Measurements from ENCODE around the gene SLC19A3. TPM values are rescaled to one million over a fixed set of nuclear protein-coding genes. Genes with fewer than 3 reads are reported as not detected.

The SLC19A3 gene
- total and polyA plus RNA-seq, 4 donors: 0.63 to 5.1 (median 1.9) TPM

GRCh38 chr2:227661025-227661649, 56.7 kb downstream of the SLC19A3 start:
- Histone ChIP-seq H3K27me3 (ENCODE audit: control insufficient read depth in 1 of 2, insufficient read depth in 2 of 2, low read length in 1 of 2) (peaks cover 0 to 1% of the 10 kb centered on the region in 2 donors), H3K9me3 (ENCODE audit: control insufficient read depth, low read length) (no peaks in the 10 kb centered on the region), H3K4me3 (ENCODE audit: low read length in 2 of 2) (no peak overlapping the region), H3K27ac (ENCODE audit: low read depth in 1 of 2, low read length in 2 of 2) (no peak overlapping the region), H3K36me3 (ENCODE audit: control insufficient read depth in 1 of 2, insufficient read depth in 2 of 2, low read length in 1 of 2) (no peaks in the 10 kb centered on the region), H3K4me1 (ENCODE audit: control insufficient read depth in 1 of 2, insufficient read depth in 2 of 2, low read length in 2 of 2) (no peaks in the 10 kb centered on the region)
- 48 to 53% methylated on average over 7 of the region's 7 CpGs for WGBS, 2 donors
- no peak for DNase-seq
- intact Hi-C loops (cut with DNase I): loop anchor here in 1 of 2 donors (5.0 to 10.0 kb wide), 2 partner anchors 226 to 256 kb away; no protein-coding TSS in a partner anchor
- ATAC-seq (ENCODE audit: low FRiP score): no peak

DNA sequence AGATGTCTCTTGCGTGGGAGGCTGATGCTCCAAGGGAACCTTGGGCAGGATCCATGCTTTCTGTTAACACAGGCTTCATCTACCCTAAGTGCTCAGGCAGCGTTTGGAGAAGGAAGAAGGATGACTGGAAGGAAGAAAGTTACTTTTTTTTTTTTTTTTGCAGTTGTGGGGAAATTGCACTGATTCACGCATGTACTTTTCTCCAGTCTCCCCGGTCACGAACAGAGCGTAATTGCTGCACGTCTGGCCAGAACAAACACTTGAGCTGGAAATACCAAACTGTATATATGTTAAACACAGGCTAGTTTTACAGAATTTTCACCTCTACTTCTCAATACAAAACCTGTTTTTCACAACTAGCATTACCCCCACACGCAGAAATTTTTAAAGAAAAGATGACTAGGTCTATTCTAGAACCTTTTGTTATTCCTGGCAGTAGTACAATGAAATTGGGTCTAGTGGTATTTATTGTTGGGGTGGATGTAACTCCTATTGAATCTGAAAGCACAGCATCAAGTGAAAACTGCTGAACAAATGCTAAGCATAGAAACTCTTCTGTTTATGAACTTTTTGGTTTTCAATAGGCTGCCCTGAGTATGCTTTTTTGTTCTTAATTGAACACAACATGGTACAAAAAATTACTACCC, 60.5 kb downstream of the SLC19A3 start:
- Histone ChIP-seq H3K36me3 (ENCODE audit: control insufficient read depth in 1 of 2, insufficient read depth in 2 of 2, low read length in 1 of 2) (no peaks in the 10 kb centered on the region), H3K4me1 (ENCODE audit: control insufficient read depth in 1 of 2, insufficient read depth in 2 of 2, low read length in 2 of 2) (no peaks in the 10 kb centered on the region), H3K27ac (ENCODE audit: low read depth in 1 of 2, low read length in 2 of 2) (no peak overlapping the region), H3K9me3 (ENCODE audit: control insufficient read depth, low read length) (no peaks in the 10 kb centered on the region), H3K27me3 (ENCODE audit: control insufficient read depth in 1 of 2, insufficient read depth in 2 of 2, low read length in 1 of 2) (no peaks in the 10 kb centered on the region), H3K4me3 (ENCODE audit: low read length in 2 of 2) (no peak overlapping the region)
- DNase-seq (no peak), ATAC-seq (ENCODE audit: low FRiP score) (no peak)
- 23 to 27% methylated on average over 8 of the region's 8 CpGs for WGBS, 2 donors
- intact Hi-C loops (cut with DNase I): loop anchor here in 1 of 2 donors (5.0 kb wide), 1 partner anchor 110 kb away; no protein-coding TSS in a partner anchor

DNA sequence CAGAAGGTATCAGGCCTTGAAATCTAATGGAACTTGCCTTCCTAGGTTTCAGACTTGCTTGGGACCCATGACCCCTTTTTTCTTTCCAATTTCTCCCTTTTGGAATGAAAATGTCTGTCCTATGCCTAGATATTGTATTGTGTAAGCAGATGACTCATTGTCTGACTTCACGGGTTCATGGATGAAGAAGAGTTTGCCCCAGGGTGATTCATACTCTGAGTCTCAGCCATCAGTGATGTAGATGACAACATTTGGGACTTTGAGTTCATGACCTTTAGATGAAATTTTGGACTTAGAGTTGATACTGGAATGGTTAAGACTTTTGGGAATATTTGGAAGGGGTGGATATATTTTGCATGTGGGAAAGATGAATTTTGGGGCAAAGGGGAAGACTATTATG, 62.4 kb downstream of the SLC19A3 start:
- Histone ChIP-seq H3K36me3 (ENCODE audit: control insufficient read depth in 1 of 2, insufficient read depth in 2 of 2, low read length in 1 of 2) (no peaks in the 10 kb centered on the region), H3K4me3 (ENCODE audit: low read length in 2 of 2) (no peak overlapping the region), H3K4me1 (ENCODE audit: control insufficient read depth in 1 of 2, insufficient read depth in 2 of 2, low read length in 2 of 2) (no peaks in the 10 kb centered on the region), H3K27ac (ENCODE audit: low read depth in 1 of 2, low read length in 2 of 2) (no peak overlapping the region), H3K9me3 (ENCODE audit: control insufficient read depth, low read length) (no peaks in the 10 kb centered on the region), H3K27me3 (ENCODE audit: control insufficient read depth in 1 of 2, insufficient read depth in 2 of 2, low read length in 1 of 2) (no peaks in the 10 kb centered on the region)
- DNase-seq: no peak
- intact Hi-C loops (cut with DNase I): loop anchor here in 1 of 2 donors (5.0 kb wide), 1 partner anchor 112 kb away; no protein-coding TSS in a partner anchor
- peak; percentile 87 for ATAC-seq (ENCODE audit: low FRiP score)
- 21 to 25% methylated on average over 1 of the region's 1 CpG for WGBS, 2 donors

DNA sequence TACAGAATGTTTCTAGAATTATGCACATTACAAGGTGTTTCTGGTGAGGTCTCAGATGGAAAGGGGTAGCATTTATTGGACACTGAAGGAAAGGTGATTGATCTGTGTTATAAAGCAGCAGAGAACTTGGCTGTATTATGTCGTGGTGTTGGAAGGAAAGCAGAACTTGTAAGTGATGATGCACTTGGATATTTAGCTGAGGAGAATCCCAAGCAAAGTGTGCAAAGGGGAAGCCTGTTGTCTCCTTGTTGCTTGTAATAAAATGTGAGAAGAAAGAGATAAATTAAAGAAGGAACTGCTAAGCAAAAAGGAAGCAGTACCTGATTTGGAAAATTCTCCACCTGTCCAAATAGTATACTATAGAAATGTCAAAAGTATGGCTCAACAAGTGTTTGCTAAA, 63.4 kb downstream of the SLC19A3 start:
- H3K9me3 ChIP-seq (ENCODE audit: control insufficient read depth, low read length): no peaks in the 10 kb centered on the region
- WGBS, 2 donors: 79 to 82% methylated on average over 1 of the region's 1 CpG
- no peak overlapping the region for H3K27ac ChIP-seq (ENCODE audit: low read depth in 1 of 2, low read length in 2 of 2)
- no peak overlapping the region for H3K4me3 ChIP-seq (ENCODE audit: low read length in 2 of 2)
- H3K4me1 ChIP-seq (ENCODE audit: control insufficient read depth in 1 of 2, insufficient read depth in 2 of 2, low read length in 2 of 2): no peaks in the 10 kb centered on the region
- no peaks in the 10 kb centered on the region for H3K36me3 ChIP-seq (ENCODE audit: control insufficient read depth in 1 of 2, insufficient read depth in 2 of 2, low read length in 1 of 2)
- no peaks in the 10 kb centered on the region for H3K27me3 ChIP-seq (ENCODE audit: control insufficient read depth in 1 of 2, insufficient read depth in 2 of 2, low read length in 1 of 2)
- ATAC-seq (ENCODE audit: low FRiP score): no peak
- no peak for DNase-seq
- intact Hi-C loops (cut with DNase I): no loop called here

- DNase-seq (no peak), ATAC-seq (ENCODE audit: low FRiP score) (no peak)
- WGBS, 2 donors: 19 to 38% methylated on average over 4 of the region's 4 CpGs
- H3K4me1 ChIP-seq (ENCODE audit: control insufficient read depth in 1 of 2, insufficient read depth in 2 of 2, low read length in 2 of 2): no peaks in the 10 kb centered on the region
- intact Hi-C loops (cut with DNase I): no loop called here
- no peak overlapping the region for H3K27ac ChIP-seq (ENCODE audit: low read depth in 1 of 2, low read length in 2 of 2)
- no peaks in the 10 kb centered on the region for H3K36me3 ChIP-seq (ENCODE audit: control insufficient read depth in 1 of 2, insufficient read depth in 2 of 2, low read length in 1 of 2)
- H3K27me3 ChIP-seq (ENCODE audit: control insufficient read depth in 1 of 2, insufficient read depth in 2 of 2, low read length in 1 of 2): no peaks in the 10 kb centered on the region
- no peak overlapping the region for H3K4me3 ChIP-seq (ENCODE audit: low read length in 2 of 2)
- no peaks in the 10 kb centered on the region for H3K9me3 ChIP-seq (ENCODE audit: control insufficient read depth, low read length)
These were observed 64.4 kb downstream of the SLC19A3 start for GRCh38 chr2:227653419-227653818.

- Histone ChIP-seq H3K27ac (ENCODE audit: low read depth in 1 of 2, low read length in 2 of 2) (no peak overlapping the region), H3K36me3 (ENCODE audit: control insufficient read depth in 1 of 2, insufficient read depth in 2 of 2, low read length in 1 of 2) (no peaks in the 10 kb centered on the region), H3K9me3 (ENCODE audit: control insufficient read depth, low read length) (no peaks in the 10 kb centered on the region), H3K27me3 (ENCODE audit: control insufficient read depth in 1 of 2, insufficient read depth in 2 of 2, low read length in 1 of 2) (no peaks in the 10 kb centered on the region), H3K4me1 (ENCODE audit: control insufficient read depth in 1 of 2, insufficient read depth in 2 of 2, low read length in 2 of 2) (no peaks in the 10 kb centered on the region), H3K4me3 (ENCODE audit: low read length in 2 of 2) (no peak overlapping the region)
- no peak for DNase-seq
- 73 to 85% methylated on average over 5 of the region's 5 CpGs for WGBS, 2 donors
- intact Hi-C loops (cut with DNase I): no loop called here
- no peak for ATAC-seq (ENCODE audit: low FRiP score)
These were observed 73.8 kb downstream of the SLC19A3 start for GRCh38 chr2:227643990-227644551.

DNA sequence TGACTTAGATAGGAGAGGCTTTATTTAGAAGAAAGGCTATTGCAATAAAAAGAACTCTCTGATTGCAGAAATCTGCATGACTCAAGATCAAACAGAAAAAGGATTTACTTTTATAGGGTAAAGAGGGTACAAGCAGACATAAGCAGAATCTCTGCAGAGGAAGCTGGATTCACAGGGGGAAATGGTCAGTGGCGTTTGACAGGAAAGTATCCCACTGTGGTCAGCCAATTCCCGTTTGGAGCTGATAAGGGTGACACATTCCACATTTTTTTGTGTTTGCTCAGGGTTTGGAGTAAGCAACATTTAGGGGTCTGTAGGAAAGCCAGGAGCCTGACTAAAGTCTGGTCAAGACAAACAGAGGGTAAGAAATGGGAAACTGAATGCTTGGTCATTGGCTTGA, 75.2 kb downstream of the SLC19A3 start:
- intact Hi-C loops (cut with DNase I): no loop called here
- no peaks in the 10 kb centered on the region for H3K4me1 ChIP-seq (ENCODE audit: control insufficient read depth in 1 of 2, insufficient read depth in 2 of 2, low read length in 2 of 2)
- H3K27me3 ChIP-seq (ENCODE audit: control insufficient read depth in 1 of 2, insufficient read depth in 2 of 2, low read length in 1 of 2): no peaks in the 10 kb centered on the region
- ATAC-seq (ENCODE audit: low FRiP score) (no peak), DNase-seq (no peak)
- H3K9me3 ChIP-seq (ENCODE audit: control insufficient read depth, low read length): no peaks in the 10 kb centered on the region
- H3K4me3 ChIP-seq (ENCODE audit: low read length in 2 of 2): no peak overlapping the region
- H3K36me3 ChIP-seq (ENCODE audit: control insufficient read depth in 1 of 2, insufficient read depth in 2 of 2, low read length in 1 of 2): no peaks in the 10 kb centered on the region
- no peak overlapping the region for H3K27ac ChIP-seq (ENCODE audit: low read depth in 1 of 2, low read length in 2 of 2)
- WGBS, 2 donors: 9 to 19% methylated on average over 2 of the region's 2 CpGs

GRCh38 chr2:227634201-227634600, 83.6 kb downstream of the SLC19A3 start:
- Histone ChIP-seq H3K27me3 (ENCODE audit: control insufficient read depth in 1 of 2, insufficient read depth in 2 of 2, low read length in 1 of 2) (no peaks in the 10 kb centered on the region), H3K27ac (ENCODE audit: low read depth in 1 of 2, low read length in 2 of 2) (no peak overlapping the region), H3K36me3 (ENCODE audit: control insufficient read depth in 1 of 2, insufficient read depth in 2 of 2, low read length in 1 of 2) (no peaks in the 10 kb centered on the region), H3K9me3 (ENCODE audit: control insufficient read depth, low read length) (no peaks in the 10 kb centered on the region), H3K4me1 (ENCODE audit: control insufficient read depth in 1 of 2, insufficient read depth in 2 of 2, low read length in 2 of 2) (no peaks in the 10 kb centered on the region), H3K4me3 (ENCODE audit: low read length in 2 of 2) (no peak overlapping the region)
- WGBS, 2 donors: 44 to 46% methylated on average over 3 of the region's 3 CpGs
- intact Hi-C loops (cut with DNase I): no loop called here
- DNase-seq: no peak
- no peak for ATAC-seq (ENCODE audit: low FRiP score)

Data from aorta (tissue), 5 donors.